GM23338 (cell line): Measurements from ENCODE around the gene PRLHR. TPM values are rescaled to one million over a fixed set of nuclear protein-coding genes. Genes with fewer than 3 reads are reported as not detected.

ENCODE experiments used
- ATAC-seq: fragments of 200-7000 bp; cut with Tn5 transposase; 3 replicates; pipeline ENCODE4 v1.9.1; 2020
- DNase-seq: peaks from one replicate; pipeline ENCODE4 v3.0.0-alpha.2; 2015; ENCODE audit warnings: low spot score
- H2AFZ ChIP-seq: fragments of 200-600 bp; sonication (generic); 2 replicates; pipeline ENCODE4 v1.8.0; 2016; ENCODE audit warnings: antibody characterized with exemption, mild to moderate bottlenecking, moderate library complexity
- H3F3A ChIP-seq: fragments of 200-600 bp; sonication (generic); replicated peaks from 2 replicates; pipeline ENCODE4 v1.8.0; 2017; ENCODE audit warnings: antibody characterized with exemption, mixed run types, low read depth
- H3K27ac ChIP-seq: fragments of 200-600 bp; sonication (generic); 2 replicates; pipeline ENCODE4 v1.6.1; 2016; ENCODE audit warnings: low read depth
- H3K27me3 ChIP-seq: fragments of 200-600 bp; sonication (generic); 2 replicates; pipeline ENCODE4 v1.8.0; 2016; ENCODE audit warnings: mild to moderate bottlenecking, mixed run types, moderate library complexity; ENCODE audit not compliant: insufficient read depth
- H3K36me3 ChIP-seq: fragments of 200-600 bp; sonication (generic); 2 replicates; pipeline ENCODE4 v1.8.0; 2016; ENCODE audit warnings: mild to moderate bottlenecking; ENCODE audit not compliant: insufficient read depth
- H3K4me1 ChIP-seq: fragments of 200-600 bp; sonication (generic); 2 replicates; pipeline ENCODE4 v1.8.0; 2016; ENCODE audit warnings: mild to moderate bottlenecking, moderate library complexity; ENCODE audit not compliant: insufficient read depth
- H3K4me2 ChIP-seq: fragments of 200-600 bp; sonication (generic); 2 replicates; pipeline ENCODE4 v1.7.1; 2017; ENCODE audit warnings: mixed run types
- H3K4me3 ChIP-seq: fragments of 200-600 bp; sonication (generic); 2 replicates; pipeline ENCODE4 v1.6.1; 2016; ENCODE audit warnings: mixed run types
- H3K79me2 ChIP-seq: fragments of 200-600 bp; sonication (generic); replicated peaks from 2 replicates; pipeline ENCODE4 v1.8.0; 2017; ENCODE audit warnings: mild to moderate bottlenecking; ENCODE audit not compliant: insufficient read depth
- H3K9me2 ChIP-seq: fragments of 200-600 bp; sonication (generic); 2 replicates; pipeline ENCODE4 v1.8.0; 2017; ENCODE audit not compliant: insufficient read depth
- H4K20me1 ChIP-seq: fragments of 200-600 bp; sonication (generic); replicated peaks from 2 replicates; pipeline ENCODE4 v1.8.0; 2017; ENCODE audit warnings: mild to moderate bottlenecking; ENCODE audit not compliant: insufficient read depth
- H3K27ac Mint-ChIP-seq: 2 replicates; pipeline ENCODE4 v1.8.0; 2020; ENCODE audit warnings: inconsistent platforms, mild to moderate bottlenecking, moderate library complexity, mixed read lengths
- H3K27me3 Mint-ChIP-seq: 3 replicates; pipeline ENCODE4 v1.8.0; 2022; ENCODE audit warnings: low read depth, mild to moderate bottlenecking, moderate library complexity, mixed read lengths, inconsistent platforms; ENCODE audit not compliant: insufficient read depth, poor library complexity
- H3K36me3 Mint-ChIP-seq: 3 replicates; pipeline ENCODE4 v1.8.0; 2021; ENCODE audit warnings: low read depth, mild to moderate bottlenecking, inconsistent platforms, moderate library complexity, mixed read lengths
- H3K4me1 Mint-ChIP-seq: 3 replicates; pipeline ENCODE4 v1.8.0; 2020; ENCODE audit warnings: mild to moderate bottlenecking, inconsistent platforms, mixed read lengths
- H3K4me3 Mint-ChIP-seq: 3 replicates; pipeline ENCODE4 v1.8.0; 2021; ENCODE audit warnings: moderate library complexity, mild to moderate bottlenecking, inconsistent platforms, mixed read lengths
- H3K9me3 Mint-ChIP-seq: 3 replicates; pipeline ENCODE4 v1.8.0; 2020; ENCODE audit warnings: moderate library complexity, mild to moderate bottlenecking, inconsistent platforms, mixed read lengths
- CREB1 ChIP-seq: fragments of 250-450 bp; sonication (Bioruptor Pico); IDR thresholded peaks from 2 replicates; pipeline ENCODE4 v1.5.0; 2020; ENCODE audit warnings: low read depth, mild to moderate bottlenecking, moderate library complexity
- CTCF ChIP-seq, 2 experiments: fragments of 200-600 bp in 1 of 2; sonication (generic) in 1 of 2; conservative IDR thresholded peaks; 2 replicates each; pipeline versions ENCODE4 v1.5.1 to v1.6.1; 2016 to 2017; ENCODE audit warnings: antibody characterized with exemption in 2 of 2, low read depth in 2 of 2, mild to moderate bottlenecking in 2 of 2, moderate library complexity in 1 of 2
- ETS1 ChIP-seq: IDR thresholded peaks from 2 replicates; pipeline ENCODE4 v1.6.1; 2016; ENCODE audit warnings: antibody characterized with exemption
- EZH2 ChIP-seq: fragments of 200-600 bp; sonication (generic); IDR thresholded peaks from one replicate; pipeline ENCODE4 v1.8.0; 2017; ENCODE audit warnings: antibody characterized with exemption, mild to moderate bottlenecking, low read depth; ENCODE audit not compliant: unreplicated experiment
- EZH2phosphoT487 ChIP-seq: fragments of 200-600 bp; sonication (generic); IDR thresholded peaks from one replicate; pipeline ENCODE4 v1.8.1; 2018; ENCODE audit warnings: antibody characterized with exemption; ENCODE audit not compliant: unreplicated experiment
- JUNB ChIP-seq: IDR thresholded peaks from one replicate; pipeline ENCODE4 v1.6.1; 2016; ENCODE audit warnings: antibody characterized with exemption; ENCODE audit not compliant: unreplicated experiment
- NANOG ChIP-seq: IDR thresholded peaks from 2 replicates; pipeline ENCODE4 v1.6.1; 2016; ENCODE audit warnings: antibody characterized with exemption, borderline replicate concordance
- POLR2AphosphoS5 ChIP-seq: IDR thresholded peaks from 2 replicates; pipeline ENCODE4 v1.6.1; 2016; ENCODE audit warnings: antibody characterized with exemption, low read depth
- REST ChIP-seq: IDR thresholded peaks from one replicate; pipeline ENCODE4 v1.6.1; 2018; ENCODE audit warnings: antibody characterized with exemption; ENCODE audit not compliant: unreplicated experiment
- STAT1 ChIP-seq: IDR thresholded peaks from one replicate; pipeline ENCODE4 v1.6.1; 2016; ENCODE audit warnings: antibody characterized with exemption; ENCODE audit not compliant: unreplicated experiment
- ZNF114 ChIP-seq: fragments of 250-450 bp; sonication (Bioruptor Pico); IDR thresholded peaks from 2 replicates; pipeline ENCODE4 v1.5.0; 2020; ENCODE audit warnings: mild to moderate bottlenecking, moderate library complexity
- ZNF331 ChIP-seq: fragments of 250-450 bp; sonication (Bioruptor Pico); IDR thresholded peaks from 2 replicates; pipeline ENCODE4 v1.5.0; 2020; ENCODE audit warnings: low read depth, mild to moderate bottlenecking, moderate library complexity
- ZNF462 ChIP-seq: fragments of 250-450 bp; sonication (Bioruptor Pico); IDR thresholded peaks from 2 replicates; pipeline ENCODE4 v1.5.0; 2020; ENCODE audit warnings: mild to moderate bottlenecking, moderate library complexity
- polyA plus RNA-seq: library from polyadenylated mRNA; unstranded; fragments of >200 nt; fragmentation: Nextera tagmentation; extraction: Ambion mirVana; gene quantifications from 2 replicates; pipeline ENCODE4 v1.2.1, GENCODE V29; 2016
- total RNA-seq: library from RNA; depleted of rRNA; stranded (reverse); fragments of >200 nt; shearing (Covaris generic); gene quantifications from 2 replicates; pipeline ENCODE4 v1.2.3, GENCODE V29; 2014

The PRLHR gene
- total and polyA plus RNA-seq, 2 experiments from 2014 or later, result 0.24 TPM; not detected in 1

GRCh38 chr10:118571123-118571522 is 24.3 kb downstream of the PRLHR start:
- no peak overlapping the region for H3K27ac ChIP-seq
- no peak overlapping the region for H3K4me2 ChIP-seq
- no peaks in the 10 kb centered on the region for H3K4me1 ChIP-seq
- Mint-ChIP-seq H3K27ac (no peak overlapping the region), H3K4me3 (no peak overlapping the region), H3K9me3 (no peaks in the 10 kb centered on the region), H3K4me1 (peaks cover 3% of the 10 kb centered on the region; the same call in 1 of the 3 replicates), H3K27me3 (peaks cover 12% of the 10 kb centered on the region), H3K36me3 (no peaks in the 10 kb centered on the region)
- no peak for ATAC-seq
- H3K4me3 ChIP-seq, result no peak overlapping the region
- TF ChIP-seq ZNF331 (CRISPR knock-in tag), result no peak
- TF ChIP-seq JUNB, result no peak
- TF ChIP-seq REST, result no peak
- TF ChIP-seq POLR2AphosphoS5, result no peak
- TF ChIP-seq STAT1, result no peak
- TF ChIP-seq CTCF (conservative IDR thresholded peaks at IDR 0.05; ENCODE audit: low read depth in 2 of 2), result no peak
- no peak for TF ChIP-seq CREB1 (CRISPR knock-in tag)
- no peak for TF ChIP-seq ETS1
- TF ChIP-seq ZNF462 (CRISPR knock-in tag), result no peak
- TF ChIP-seq EZH2phosphoT487, result no peak
- no peak for TF ChIP-seq NANOG
- TF ChIP-seq ZNF114 (CRISPR knock-in tag), result no peak
- TF ChIP-seq EZH2, result no peak
- no peaks in the 10 kb centered on the region for H4K20me1 ChIP-seq
- no peaks in the 10 kb centered on the region for H3F3A ChIP-seq
- no peaks in the 10 kb centered on the region for H3K36me3 ChIP-seq
- H3K79me2 ChIP-seq, result no peaks in the 10 kb centered on the region
- no peak overlapping the region for H2AFZ ChIP-seq
- no peaks in the 10 kb centered on the region for H3K9me2 ChIP-seq
- DNase-seq, result no peak
- no peaks in the 10 kb centered on the region for H3K27me3 ChIP-seq
